SK-N-SH (cell line): ENCODE results near the gene NR2C2. TPM values are rescaled to one million over a fixed set of nuclear protein-coding genes. Genes with fewer than 3 reads are reported as not detected.

Experiments used
- CTCF ChIA-PET: fragments of 300-600, 350-600 bp; formaldehyde crosslinking; extraction: SDS; loops from one replicate; lab custom pipeline; 2021; lab: Yijun Ruan, JAX
- POLR2A ChIA-PET: fragments of 350-600 bp; sonication (Branson Sonifier 250); formaldehyde crosslinking; extraction: SDS; loops from one replicate; lab custom pipeline; 2020; ENCODE audit warnings: antibody characterized with exemption, inconsistent platforms; lab: Yijun Ruan, JAX
- DNase-seq: peaks from one replicate; pipeline ENCODE4 v3.0.0; 2012
- H2AFZ ChIP-seq: fragments of 200-600 bp; sonication (generic); 2 replicates; pipeline ENCODE4 v1.8.1; 2016; ENCODE audit warnings: antibody characterized with exemption, mild to moderate bottlenecking, low read depth
- H3F3A ChIP-seq: fragments of 200-600 bp; sonication (generic); replicated peaks from 2 replicates; pipeline ENCODE3; 2016; ENCODE audit warnings: antibody characterized with exemption, mild to moderate bottlenecking; ENCODE audit not compliant: insufficient read depth
- H3K27ac ChIP-seq, 2 experiments: fragments of 200-500 bp in 1 of 2; fragments of 200-600 bp in 1 of 2; sonication (Bioruptor generic) in 1 of 2; sonication (generic), shearing (Covaris generic) in 1 of 2; 2 replicates each; pipeline versions ENCODE4 v1.5.1 to v1.6.1; 2014 to 2016; ENCODE audit warnings: low read depth in 2 of 2, inconsistent platforms in 1 of 2, low read length in 1 of 2, mild to moderate bottlenecking in 1 of 2, mixed read lengths in 1 of 2
- H3K27me3 ChIP-seq: fragments of 200-600 bp; sonication (generic), shearing (Covaris generic); 2 replicates; pipeline ENCODE4 v1.6.1; 2016; ENCODE audit warnings: mixed run types; ENCODE audit not compliant: insufficient read depth
- H3K36me3 ChIP-seq, 2 experiments: fragments of 200-500 bp in 1 of 2; fragments of 200-600 bp in 1 of 2; sonication (Bioruptor generic) in 1 of 2; sonication (generic) in 1 of 2; replicated peaks in 1 of 2; 2 replicates each; pipeline versions ENCODE3 to v1.5.1; 2014 to 2016; ENCODE audit warnings: low read length in 1 of 2, mild to moderate bottlenecking in 1 of 2; ENCODE audit not compliant: insufficient read depth in 2 of 2, control insufficient read depth in 1 of 2
- H3K4me1 ChIP-seq, 2 experiments: fragments of 200-500 bp in 1 of 2; fragments of 200-600 bp in 1 of 2; sonication (Bioruptor generic) in 1 of 2; sonication (generic), shearing (Covaris generic) in 1 of 2; 2 replicates each; pipeline versions ENCODE4 v1.5.1 to v1.6.1; 2014 to 2016; ENCODE audit warnings: low read depth in 1 of 2, low read length in 1 of 2, mixed run types in 1 of 2; ENCODE audit not compliant: insufficient read depth in 2 of 2, control insufficient read depth in 1 of 2
- H3K4me2 ChIP-seq: fragments of 200-600 bp; sonication (generic), shearing (Covaris generic); 2 replicates; pipeline ENCODE4 v1.6.1; 2017; ENCODE audit warnings: mixed run types
- H3K4me3 ChIP-seq, 2 experiments: fragments of 200-500 bp in 1 of 2; fragments of 200-600 bp in 1 of 2; sonication (Bioruptor generic) in 1 of 2; sonication (generic), shearing (Covaris generic) in 1 of 2; 2 replicates each; pipeline versions ENCODE4 v1.5.1 to v1.8.1; 2014 to 2016; ENCODE audit warnings: low read depth in 2 of 2, inconsistent platforms in 1 of 2, low read length in 1 of 2, mild to moderate bottlenecking in 1 of 2, mixed read lengths in 1 of 2, moderate library complexity in 1 of 2
- H3K79me2 ChIP-seq: fragments of 200-600 bp; sonication (generic); 2 replicates; pipeline ENCODE4 v1.8.1; 2017; ENCODE audit warnings: mild to moderate bottlenecking; ENCODE audit not compliant: insufficient read depth
- H3K9ac ChIP-seq: fragments of 200-600 bp; sonication (generic); 2 replicates; pipeline ENCODE4 v1.6.1; 2017; ENCODE audit warnings: mixed run types
- H3K9me2 ChIP-seq: fragments of 200-600 bp; sonication (generic); 2 replicates; pipeline ENCODE4 v1.6.1; 2017; ENCODE audit warnings: mixed run types
- H3K9me3 ChIP-seq: fragments of 200-600 bp; sonication (generic); 2 replicates; pipeline ENCODE4 v1.6.1; 2017; ENCODE audit warnings: mixed run types, mild to moderate bottlenecking, moderate library complexity
- H4K20me1 ChIP-seq: fragments of 200-600 bp; sonication (generic); 2 replicates; pipeline ENCODE4 v1.6.1; 2017; ENCODE audit warnings: mild to moderate bottlenecking, mixed run types; ENCODE audit not compliant: insufficient read depth
- CHD2 ChIP-seq: fragments of 150-350 bp; IDR thresholded peaks from 2 replicates; pipeline ENCODE4 v1.6.1; 2018; ENCODE audit warnings: low read length; ENCODE audit not compliant: partially characterized antibody
- EZH2phosphoT487 ChIP-seq: fragments of 200-600 bp; sonication (generic); IDR thresholded peaks from 2 replicates; pipeline ENCODE4 v1.6.1; 2017; ENCODE audit warnings: low read depth, mixed run types, mild to moderate bottlenecking, antibody characterized with exemption, moderate library complexity, borderline replicate concordance
- FOXM1 ChIP-seq: IDR thresholded peaks from 2 replicates; pipeline ENCODE4 v1.4.0; 2012; ENCODE audit warnings: low read depth, mild to moderate bottlenecking
- GABPA ChIP-seq: IDR thresholded peaks from 2 replicates; pipeline ENCODE4 v1.4.0; 2012; ENCODE audit warnings: low read depth, mild to moderate bottlenecking
- GATA2 ChIP-seq: sonication (generic); formaldehyde crosslinking; IDR thresholded peaks from 2 replicates; pipeline ENCODE4 v1.5.0; 2020; ENCODE audit warnings: mild to moderate bottlenecking, missing genetic modification reagents
- JUND ChIP-seq: IDR thresholded peaks from 2 replicates; pipeline ENCODE4 v1.4.0; 2012
- MEF2A ChIP-seq: IDR thresholded peaks from 2 replicates; pipeline ENCODE4 v1.4.0; 2012; ENCODE audit warnings: low read depth, borderline replicate concordance
- NFIC ChIP-seq: IDR thresholded peaks from 2 replicates; pipeline ENCODE4 v1.4.0; 2012; ENCODE audit warnings: borderline replicate concordance
- NRF1 ChIP-seq: IDR thresholded peaks from 2 replicates; pipeline ENCODE4 v1.6.1; 2012; ENCODE audit warnings: low read depth, mild to moderate bottlenecking, low read length
- PBX3 ChIP-seq: IDR thresholded peaks from 2 replicates; pipeline ENCODE4; 2012
- RAD21 ChIP-seq: IDR thresholded peaks from 2 replicates; pipeline ENCODE4 v1.6.1; 2012; ENCODE audit warnings: mild to moderate bottlenecking, low read length
- RCOR1 ChIP-seq: fragments of 150-350 bp; IDR thresholded peaks from 2 replicates; pipeline ENCODE4 v1.6.1; 2017; ENCODE audit warnings: antibody characterized with exemption, low read length
- REST ChIP-seq: IDR thresholded peaks from 2 replicates; pipeline ENCODE4 v1.6.1; 2012; ENCODE audit warnings: mild to moderate bottlenecking, low read depth, low read length, moderate library complexity
- RFX5 ChIP-seq: IDR thresholded peaks from 2 replicates; pipeline ENCODE4 v1.6.1; 2012; ENCODE audit warnings: mild to moderate bottlenecking, improper control_type of control experiment, low read length
- SIN3A ChIP-seq: IDR thresholded peaks from 2 replicates; pipeline ENCODE4 v1.6.1; 2012; ENCODE audit warnings: low read depth, mild to moderate bottlenecking, low read length, moderate library complexity, borderline replicate concordance
- SMC3 ChIP-seq: IDR thresholded peaks from 2 replicates; pipeline ENCODE4 v1.6.1; 2012; ENCODE audit warnings: low read depth, low read length, improper control_type of control experiment
- TAF1 ChIP-seq: IDR thresholded peaks from 2 replicates; pipeline ENCODE4 v1.6.1; 2012; ENCODE audit warnings: low read depth, mild to moderate bottlenecking, low read length, moderate library complexity, borderline replicate concordance
- TCF12 ChIP-seq: IDR thresholded peaks from 2 replicates; pipeline ENCODE4 v1.4.0; 2012
- TEAD4 ChIP-seq: IDR thresholded peaks from 2 replicates; pipeline ENCODE4 v1.4.0; 2012; ENCODE audit warnings: mild to moderate bottlenecking, borderline replicate concordance; ENCODE audit not compliant: insufficient read depth
- USF2 ChIP-seq: fragments of 150-350 bp; IDR thresholded peaks from 2 replicates; pipeline ENCODE4 v1.6.1; 2017; ENCODE audit warnings: antibody characterized with exemption, low read length, low read depth, borderline replicate concordance
- YY1 ChIP-seq: IDR thresholded peaks from 2 replicates; pipeline ENCODE4 v1.4.0; 2012; ENCODE audit warnings: low read depth, mild to moderate bottlenecking
- WGBS: methylation state at CpG from one replicate; pipeline ENCODE4 v1.1.6; 2017; ENCODE audit warnings: low lambda C conversion rate; 5-methylcytosine and 5-hydroxymethylcytosine counted together
- polyA plus RNA-seq, 3 experiments: library from polyadenylated mRNA; depleted of rRNA; stranded (reverse); fragments of >200 nt; gene quantifications; 2 replicates each; pipeline ENCODE4 v1.2.3, GENCODE V29; 2012

NR2C2 gene
- polyA plus RNA-seq, 1 of the 3 experiments (the other 2 are of a cell fraction): 13.1 TPM

GRCh38 chr3:15015456-15015855 lies 68.1 kb downstream of the NR2C2 start:
- H3K4me2 ChIP-seq: no peak overlapping the region
- no peak overlapping the region for H2AFZ ChIP-seq
- peaks cover 14% of the 10 kb centered on the region; the same call in 1 of the 2 replicates for H3K79me2 ChIP-seq
- peaks cover 42 to 60% of the 10 kb centered on the region in 2 experiments for H3K36me3 ChIP-seq
- WGBS: 75% methylated on average over 4 of the region's 4 CpGs
- H3K9ac ChIP-seq: no peak overlapping the region
- no peak for DNase-seq
- 0 out of 2 replicates have a peak, but pooled peaks cover 4% of the 10 kb centered on the region for H4K20me1 ChIP-seq
- no peaks in the 10 kb centered on the region for H3K9me3 ChIP-seq
- TF ChIP-seq GATA2 (CRISPR knock-in tag) (no peak), NFIC (peak; percentile 69), TCF12 (no peak), PBX3 (peak; percentile 61)
- POLR2A ChIA-PET: interaction anchor here (0.6 kb wide), 1 partner anchor 69 kb away, joined by 3 read pairs; no protein-coding TSS in a partner anchor
- no peak overlapping the region for H3K27ac ChIP-seq
- H3K27me3 ChIP-seq: no peaks in the 10 kb centered on the region
- H3K9me2 ChIP-seq: no peaks in the 10 kb centered on the region
- no peak overlapping the region for H3K4me3 ChIP-seq
- peaks cover 3 to 8% of the 10 kb centered on the region in 2 experiments; a peak in 2 of 4 replicates for H3K4me1 ChIP-seq
- CTCF ChIA-PET: no interaction called here
- peaks cover 4% of the 10 kb centered on the region for H3F3A ChIP-seq

- H3K27ac ChIP-seq: no peak overlapping the region; a peak in 1 of 4 replicates
- no peak for TF ChIP-seq REST
- TF ChIP-seq SIN3A: no peak
- TF ChIP-seq USF2: no peak
- TF ChIP-seq JUND: no peak
- TF ChIP-seq SMC3: no peak
- TF ChIP-seq RFX5: no peak
- TF ChIP-seq MEF2A: no peak
- TF ChIP-seq TAF1: no peak
- TF ChIP-seq GATA2 (CRISPR knock-in tag): no peak
- TF ChIP-seq GABPA: no peak
- TF ChIP-seq RAD21: no peak
- TF ChIP-seq FOXM1: no peak
- TF ChIP-seq EZH2phosphoT487: no peak
- TF ChIP-seq NRF1: no peak
- no peak for TF ChIP-seq TEAD4
- no peak for TF ChIP-seq CHD2
- no peak for TF ChIP-seq YY1
- TF ChIP-seq RCOR1: no peak
- no peaks in the 10 kb centered on the region for H3K27me3 ChIP-seq
- no peak overlapping the region for H2AFZ ChIP-seq
- WGBS: 96% methylated on average over 2 of the region's 2 CpGs
- H3F3A ChIP-seq: peaks cover 4% of the 10 kb centered on the region
- no peak overlapping the region for H3K9ac ChIP-seq
- no peak overlapping the region for H3K4me3 ChIP-seq
- H3K36me3 ChIP-seq: peaks cover 49 to 75% of the 10 kb centered on the region in 2 experiments
- DNase-seq: no peak
- no peak overlapping the region for H3K4me2 ChIP-seq
- no peaks in the 10 kb centered on the region for H4K20me1 ChIP-seq
- no peaks in the 10 kb centered on the region for H3K9me3 ChIP-seq
- H3K79me2 ChIP-seq: peaks cover 10% of the 10 kb centered on the region; the same call in 1 of the 2 replicates
- peaks cover 3 to 8% of the 10 kb centered on the region in 2 experiments; a peak in 2 of 4 replicates for H3K4me1 ChIP-seq
- ChIA-PET CTCF (interaction anchor here (0.7 to 1.2 kb wide), 2 partner anchors 34 to 366 kb away, joined by 3 to 4 read pairs; partner anchors contain the start of gene CCDC174), POLR2A (no interaction called here)
- H3K9me2 ChIP-seq: no peaks in the 10 kb centered on the region
Measured at GRCh38 chr3:15017191-15017590, 69.8 kb downstream of the NR2C2 start.
